Endothelial cell of umbilical vein (primary cell): Measurements from ENCODE around the gene GPR137. TPM values are rescaled to one million over a fixed set of nuclear protein-coding genes. Genes with fewer than 3 reads are reported as not detected.

ENCODE experiments used
- BruUV-seq: library from RNA; stranded (reverse); fragments of 400-500 nt; replicated peaks from 2 replicates; lab custom pipeline; 2021; lab: Mats Ljungman, UMichigan
- CTCF ChIA-PET: fragments of 300-600, 350-600 bp; sonication (Branson Sonifier 250); formaldehyde crosslinking; loops from one replicate; lab custom pipeline; 2021; ENCODE audit warnings: antibody characterized with exemption, inconsistent platforms; lab: Charles Lee
- POLR2A ChIA-PET: fragments of 300-600, 350-600 bp; sonication (Branson Sonifier 250); formaldehyde crosslinking; loops from one replicate; lab custom pipeline; 2021; ENCODE audit warnings: antibody characterized with exemption, inconsistent platforms; lab: Charles Lee
- DNase-seq: peaks from one replicate; pipeline ENCODE4 v3.0.0-alpha.2; 2011; ENCODE audit warnings: low read depth, low spot score
- FAIRE-seq: peaks from 2 replicates; lab custom pipeline; 2011; peaks lifted over from hg19 to GRCh38; lab: Jason Lieb, UNC
- H2AFZ ChIP-seq: 2 replicates; pipeline ENCODE4 v1.6.0; 2012; ENCODE audit warnings: low read depth, low read length, control low read depth, inconsistent platforms
- H3K27ac ChIP-seq: 2 replicates; pipeline ENCODE4 v1.5.1; 2011; ENCODE audit warnings: low read depth, mild to moderate bottlenecking, control low read depth, low read length, moderate library complexity; ENCODE audit not compliant: insufficient read depth
- H3K27me3 ChIP-seq, 2 experiments: 2 replicates each; pipeline versions ENCODE4 v1.6.0 to v1.6.1; 2011; ENCODE audit warnings: low read length in 2 of 2, mixed read lengths in 1 of 2; ENCODE audit not compliant: control insufficient read depth in 2 of 2, insufficient read depth in 2 of 2
- H3K36me3 ChIP-seq, 2 experiments: 2 replicates in 1 of 2; 3 replicates in 1 of 2; pipeline ENCODE4 v1.5.1; 2011; ENCODE audit warnings: low read length in 2 of 2, mild to moderate bottlenecking in 1 of 2, moderate library complexity in 1 of 2; ENCODE audit not compliant: control insufficient read depth in 2 of 2, insufficient read depth in 2 of 2; ENCODE audit errors: extremely low read depth in 1 of 2
- H3K4me1 ChIP-seq: 3 replicates; pipeline ENCODE4 v1.5.1; 2011; ENCODE audit warnings: mild to moderate bottlenecking, low read length; ENCODE audit not compliant: control insufficient read depth, insufficient read depth; ENCODE audit errors: extremely low read depth
- H3K4me2 ChIP-seq: 2 replicates; pipeline ENCODE4 v1.6.1; 2011; ENCODE audit warnings: low read length, control low read depth, mixed read lengths; ENCODE audit not compliant: insufficient read depth
- H3K4me3 ChIP-seq, 3 experiments: fragments of 200-600 bp in 1 of 3; sonication (generic), shearing (Covaris generic) in 1 of 3; replicated peaks in 1 of 3; 2 replicates each; pipeline ENCODE4 v1.5.1; 2011 to 2016; ENCODE audit warnings: control low read depth in 3 of 3, low read length in 3 of 3, mild to moderate bottlenecking in 2 of 3, inconsistent platforms in 1 of 3, low read depth in 1 of 3, moderate library complexity in 1 of 3; ENCODE audit not compliant: insufficient read depth in 1 of 3
- H3K79me2 ChIP-seq: 2 replicates; pipeline ENCODE4 v1.6.0; 2012; ENCODE audit warnings: low read length, inconsistent platforms; ENCODE audit not compliant: control insufficient read depth, insufficient read depth
- H3K9ac ChIP-seq: replicated peaks from 2 replicates; pipeline ENCODE3; 2011; ENCODE audit warnings: low read length, control low read depth; ENCODE audit not compliant: insufficient read depth; ENCODE audit errors: extremely low read depth
- H3K9me1 ChIP-seq: replicated peaks from 3 replicates; pipeline ENCODE4 v1.6.0; 2011; ENCODE audit warnings: mild to moderate bottlenecking, low read length; ENCODE audit not compliant: control insufficient read depth, insufficient read depth; ENCODE audit errors: extremely low read depth
- H3K9me3 ChIP-seq: replicated peaks from 2 replicates; pipeline ENCODE4 v1.5.1; 2012; ENCODE audit warnings: low read length, inconsistent platforms; ENCODE audit not compliant: control insufficient read depth, insufficient read depth
- H4K20me1 ChIP-seq: replicated peaks from 2 replicates; pipeline ENCODE3; 2011; ENCODE audit warnings: mild to moderate bottlenecking, low read length; ENCODE audit not compliant: control insufficient read depth, insufficient read depth; ENCODE audit errors: extremely low read depth
- EZH2 ChIP-seq: IDR thresholded peaks from 2 replicates; pipeline ENCODE4 v1.6.1; 2012; ENCODE audit warnings: borderline replicate concordance, low read depth, mild to moderate bottlenecking, moderate library complexity, low read length, inconsistent platforms; ENCODE audit not compliant: severe bottlenecking
- FOS ChIP-seq: IDR thresholded peaks from 2 replicates; pipeline ENCODE4 v1.6.1; 2011; ENCODE audit warnings: mild to moderate bottlenecking, low read length, moderate library complexity, borderline replicate concordance; ENCODE audit not compliant: insufficient read depth
- GATA2 ChIP-seq: IDR thresholded peaks from 2 replicates; pipeline ENCODE4 v1.7.0; 2011; ENCODE audit warnings: low read depth, mild to moderate bottlenecking, moderate library complexity, mixed read lengths, low read length; ENCODE audit not compliant: insufficient read length, insufficient read depth
- JUN ChIP-seq: IDR thresholded peaks from 2 replicates; pipeline ENCODE4 v1.6.1; 2011; ENCODE audit warnings: borderline replicate concordance, low read depth; ENCODE audit not compliant: insufficient read length, insufficient read depth
- POLR2A ChIP-seq: IDR thresholded peaks from 2 replicates; pipeline ENCODE4 v1.6.1; 2012; ENCODE audit warnings: low read depth, mild to moderate bottlenecking, control low read depth, low read length
- POLR2AphosphoS5 ChIP-seq: IDR thresholded peaks from 2 replicates; pipeline ENCODE4 v1.6.1; 2012; ENCODE audit warnings: low read depth, mild to moderate bottlenecking, control low read depth, low read length, moderate library complexity; ENCODE audit not compliant: insufficient read depth
- dilution Hi-C: fragments of 300-500 bp; cut with MboI; formaldehyde crosslinking; loops from one replicate; pipeline ENCODE4 v1.15.0; 2019; ENCODE audit warnings: low sequenced_read_pairs; ENCODE audit not compliant: extremely low pct_ligation_motif_present
- intact Hi-C: fragments of 100-400 bp; cut with micrococcal nuclease; formaldehyde crosslinking; loops from one replicate; pipeline ENCODE4 v1.10.0; 2022
- polyA plus RNA-seq, 4 experiments: library from polyadenylated mRNA; depleted of rRNA in 3 of 4; stranded (reverse) in 3 of 4; unstranded in 1 of 4; fragments of >200 nt; gene quantifications; 2 replicates each; pipeline versions ENCODE4 v1.2.1 to v1.2.3, GENCODE V29; 2011 to 2012; ENCODE audit warnings: missing spikeins in 1 of 4
- total RNA-seq: library from RNA; stranded (reverse); gene quantifications from 2 replicates; pipeline ENCODE4 v1.2.3, GENCODE V29; 2021
- TF ChIP-seq, protein P1 (sequence below): IDR thresholded peaks from 2 replicates; pipeline ENCODE4 v1.6.1; 2011; ENCODE audit not compliant: insufficient read depth, insufficient read length
- TF ChIP-seq, protein P2 (sequence below), 2 donors: IDR thresholded peaks; 1 replicate in 1 of 2; 2 replicates in 1 of 2; pipeline ENCODE4 v1.5.1; 2011; ENCODE audit warnings: low read length in 2 of 2, mild to moderate bottlenecking in 2 of 2, moderate library complexity in 2 of 2, control low read depth in 1 of 2, inconsistent platforms in 1 of 2, low read depth in 1 of 2; ENCODE audit not compliant: insufficient read depth in 1 of 2; ENCODE audit errors: extremely low read depth in 1 of 2

GPR137 gene
- total and polyA plus RNA-seq, 2 donors (not counting 3 experiments of a cell fraction or from before 2014, with no cell fraction given), result 40.9 to 42.5 TPM

DNA sequence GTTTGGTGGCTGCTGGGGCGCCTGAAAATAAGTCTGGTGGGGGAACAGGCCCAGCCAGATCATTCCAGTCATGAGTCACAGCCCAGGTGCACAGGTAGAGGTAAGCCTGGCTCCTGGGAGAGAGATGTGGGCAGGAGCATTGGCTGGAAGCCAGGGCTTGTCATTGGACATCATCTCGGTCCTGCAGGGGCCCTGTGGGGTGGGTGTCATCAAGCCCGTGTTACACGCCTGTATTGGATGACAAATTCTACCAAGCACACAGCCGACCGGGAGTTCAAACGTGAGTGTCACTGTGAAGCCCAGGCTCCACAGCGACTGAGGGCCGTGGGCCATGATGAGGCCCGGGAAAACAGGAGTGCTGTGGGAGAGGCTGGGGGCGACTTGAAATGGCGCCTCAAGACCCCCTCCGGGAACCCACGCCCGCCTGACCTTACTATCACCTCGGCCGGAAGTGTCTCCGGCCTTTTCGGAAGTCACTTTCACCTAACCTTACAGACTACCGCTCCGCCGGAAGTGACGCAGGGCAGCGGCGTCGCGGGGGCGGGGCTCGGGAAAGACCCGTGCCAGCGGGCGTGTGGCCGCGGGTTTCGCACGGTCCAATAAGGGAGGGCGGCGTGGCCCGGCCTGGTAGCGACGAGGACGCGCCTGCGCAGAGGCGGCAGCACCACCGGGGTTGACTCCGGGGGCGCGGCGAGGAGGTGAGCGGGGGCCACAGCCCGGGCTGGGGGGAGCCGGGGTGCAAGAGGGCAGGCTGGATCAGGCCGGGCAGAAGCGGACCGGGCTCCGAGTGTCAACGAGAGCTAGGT lies 45.0 kb upstream of the GPR137 start, which contains the start of gene FKBP2:
Gene FKBP2 (plus strand): TSS at position 661 of the 806 bp plus-strand sequence. CDS start 1,293 bp downstream, outside the sequence.
- Histone ChIP-seq H3K4me3 (peak within 1 kb of the TSS; percentile 67 to 93 (median 67)), H2AFZ (peak within 1 kb of the TSS; percentile 42), H3K9ac (peak within 1 kb of the TSS; percentile 73), H3K27ac (peak within 1 kb of the TSS; percentile 88), H3K27me3 (no peaks in the 10 kb centered on the region), H3K36me3 (peaks cover 6 to 20% of the 10 kb centered on the region in 2 experiments), H3K4me1 (peaks cover 15% of the 10 kb centered on the region), H3K9me3 (no peaks in the 10 kb centered on the region), H3K9me1 (no peaks in the 10 kb centered on the region), H3K4me2 (peak within 1 kb of the TSS; percentile 55), H4K20me1 (no peaks in the 10 kb centered on the region), H3K79me2 (peaks cover 32% of the 10 kb centered on the region)
- ChIA-PET POLR2A (interaction anchor here (0.7 to 1.0 kb wide), 4 partner anchors 15 to 31 kb away, joined by 3 to 10 read pairs (median 3); partner anchors contain the start of genes NUDT22 and TRPT1), CTCF (interaction anchor here (0.8 to 4.1 kb wide), 5 partner anchors 36 to 116 kb away, joined by 3 to 27 read pairs (median 5); partner anchors contain the start of gene STIP1)
- TSS peak; percentile 50 for BruUV-seq
- TF ChIP-seq POLR2A (peak; percentile 1), POLR2AphosphoS5 (peak; percentile 26), EZH2 (no peak)
- TF ChIP-seq, protein P1, sequence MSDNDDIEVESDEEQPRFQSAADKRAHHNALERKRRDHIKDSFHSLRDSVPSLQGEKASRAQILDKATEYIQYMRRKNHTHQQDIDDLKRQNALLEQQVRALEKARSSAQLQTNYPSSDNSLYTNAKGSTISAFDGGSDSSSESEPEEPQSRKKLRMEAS, result peak; percentile 27
- intact Hi-C loops (loop anchor here (1.0 to 5.0 kb wide), 6 partner anchors 10 to 240 kb away; partner anchors contain the start of genes DNAJC4, ESRRA, NUDT22 and RPS6KA4), dilution Hi-C loops (no loop called here)
- DNase-seq (peak; percentile 97), FAIRE-seq (no peak)

DNA sequence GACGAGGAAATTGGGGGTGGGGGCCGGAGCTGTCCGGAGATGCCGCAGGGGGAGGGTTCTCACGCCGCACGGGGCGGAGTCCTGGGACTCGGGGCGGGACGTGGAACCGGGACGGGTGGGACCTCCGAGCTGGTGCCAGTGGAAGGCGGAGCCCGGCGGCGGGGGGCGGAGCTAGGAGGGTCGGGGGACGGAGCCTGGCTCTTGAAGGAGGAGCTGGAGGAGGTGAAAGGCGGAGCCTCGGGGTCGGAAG lies 44.5 kb upstream of the GPR137 start:
- Histone ChIP-seq H3K9me3 (no peaks in the 10 kb centered on the region), H3K27me3 (no peaks in the 10 kb centered on the region), H3K4me1 (peaks cover 15% of the 10 kb centered on the region), H3K36me3 (peaks cover 6 to 18% of the 10 kb centered on the region in 2 experiments), H2AFZ (peak overlapping the region; percentile 42), H3K4me2 (no peak overlapping the region), H3K27ac (peak overlapping the region; percentile 88), H3K9ac (peak overlapping the region; percentile 73), H3K9me1 (no peaks in the 10 kb centered on the region), H3K79me2 (peaks cover 38% of the 10 kb centered on the region), H4K20me1 (no peaks in the 10 kb centered on the region), H3K4me3 (peak overlapping the region; percentile 36 to 75 (median 67))
- ChIA-PET CTCF (interaction anchor here (0.8 to 4.1 kb wide), 5 partner anchors 36 to 115 kb away, joined by 3 to 27 read pairs (median 5); partner anchors contain the start of gene STIP1), POLR2A (interaction anchor here (0.7 to 1.0 kb wide), 4 partner anchors 15 to 30 kb away, joined by 3 to 10 read pairs (median 3); partner anchors contain the start of genes NUDT22 and TRPT1)
- dilution Hi-C loops (no loop called here), intact Hi-C loops (loop anchor here (1.0 to 5.0 kb wide), 6 partner anchors 11 to 240 kb away; partner anchors contain the start of genes DNAJC4, ESRRA, NUDT22 and RPS6KA4)
- DNase-seq (peak; percentile 99), FAIRE-seq (peak; percentile 97)
- no TSS peak for BruUV-seq
- TF ChIP-seq POLR2A (peak; percentile 35), FOS (no peak), GATA2 (no peak), JUN (no peak), POLR2AphosphoS5 (no peak)
- TF ChIP-seq, protein P2, sequence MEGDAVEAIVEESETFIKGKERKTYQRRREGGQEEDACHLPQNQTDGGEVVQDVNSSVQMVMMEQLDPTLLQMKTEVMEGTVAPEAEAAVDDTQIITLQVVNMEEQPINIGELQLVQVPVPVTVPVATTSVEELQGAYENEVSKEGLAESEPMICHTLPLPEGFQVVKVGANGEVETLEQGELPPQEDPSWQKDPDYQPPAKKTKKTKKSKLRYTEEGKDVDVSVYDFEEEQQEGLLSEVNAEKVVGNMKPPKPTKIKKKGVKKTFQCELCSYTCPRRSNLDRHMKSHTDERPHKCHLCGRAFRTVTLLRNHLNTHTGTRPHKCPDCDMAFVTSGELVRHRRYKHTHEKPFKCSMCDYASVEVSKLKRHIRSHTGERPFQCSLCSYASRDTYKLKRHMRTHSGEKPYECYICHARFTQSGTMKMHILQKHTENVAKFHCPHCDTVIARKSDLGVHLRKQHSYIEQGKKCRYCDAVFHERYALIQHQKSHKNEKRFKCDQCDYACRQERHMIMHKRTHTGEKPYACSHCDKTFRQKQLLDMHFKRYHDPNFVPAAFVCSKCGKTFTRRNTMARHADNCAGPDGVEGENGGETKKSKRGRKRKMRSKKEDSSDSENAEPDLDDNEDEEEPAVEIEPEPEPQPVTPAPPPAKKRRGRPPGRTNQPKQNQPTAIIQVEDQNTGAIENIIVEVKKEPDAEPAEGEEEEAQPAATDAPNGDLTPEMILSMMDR (IDR thresholded peaks at IDR 0.05; ENCODE audit: extremely low read depth in 1 of 2, insufficient read depth in 1 of 2, low read depth in 1 of 2, low read length in 2 of 2), result no peak
- TF ChIP-seq, protein P1, result no peak
